Tibial artery (tissue), 4 donors: ENCODE results near the gene TULP3.
"Not testable (repeated sequence)": the region's sequence is repeated elsewhere in the genome, so short reads cannot be mapped to it uniquely, and the experiment has no call there.

Experiments
- DNase-seq, 2 donors: peaks; one replicate each; pipeline ENCODE4 v3.0.0-alpha.2; 2019
- H3K27ac ChIP-seq, 2 donors: fragments of 200-600 bp; sonication (generic) in 1 of 2; 1 replicate in 1 of 2; 2 replicates in 1 of 2; pipeline ENCODE4 v1.5.1; 2018 to 2019; ENCODE audit warnings: mild to moderate bottlenecking in 1 of 2
- H3K27me3 ChIP-seq, 2 donors: fragments of 200-600 bp; sonication (generic) in 1 of 2; one replicate each; pipeline versions ENCODE4 v1.5.1 to v1.6.0; 2016 to 2019
- H3K36me3 ChIP-seq, 3 donors: fragments of 200-600 bp; sonication (generic) in 2 of 3; one replicate each; pipeline ENCODE4 v1.5.1; 2016 to 2019; ENCODE audit warnings: mild to moderate bottlenecking in 2 of 3
- H3K4me1 ChIP-seq, 4 donors: fragments of 200-600 bp; sonication (generic) in 2 of 4; 1 replicate in 3 of 4; 2 replicates in 1 of 4; pipeline ENCODE4 v1.5.1; 2016 to 2019
- H3K4me3 ChIP-seq, 2 donors: fragments of 200-600 bp; sonication (generic) in 1 of 2; 1 replicate in 1 of 2; 2 replicates in 1 of 2; pipeline ENCODE4 v1.5.1; 2018 to 2019; ENCODE audit warnings: mild to moderate bottlenecking in 2 of 2
- H3K9me3 ChIP-seq, 3 donors: fragments of 200-600 bp; sonication (generic) in 1 of 3; one replicate each; pipeline ENCODE4 v1.5.1; 2016 to 2019
- intact Hi-C: fragments of 100-400 bp; cut with DNase I; formaldehyde crosslinking; loops from one replicate; pipeline ENCODE4 v1.15.0; 2023; ENCODE audit warnings: low total_unique reads
- TF ChIP-seq, protein P1 (sequence below), 2 experiments: fragments of 200-600 bp in 1 of 2; fragments of 450-650 bp in 1 of 2; IDR thresholded peaks; one replicate each; pipeline ENCODE4 v1.5.1; 2017 to 2019; ENCODE audit warnings: antibody characterized with exemption in 2 of 2, mild to moderate bottlenecking in 1 of 2, moderate library complexity in 1 of 2

The TULP3 gene

DNA sequence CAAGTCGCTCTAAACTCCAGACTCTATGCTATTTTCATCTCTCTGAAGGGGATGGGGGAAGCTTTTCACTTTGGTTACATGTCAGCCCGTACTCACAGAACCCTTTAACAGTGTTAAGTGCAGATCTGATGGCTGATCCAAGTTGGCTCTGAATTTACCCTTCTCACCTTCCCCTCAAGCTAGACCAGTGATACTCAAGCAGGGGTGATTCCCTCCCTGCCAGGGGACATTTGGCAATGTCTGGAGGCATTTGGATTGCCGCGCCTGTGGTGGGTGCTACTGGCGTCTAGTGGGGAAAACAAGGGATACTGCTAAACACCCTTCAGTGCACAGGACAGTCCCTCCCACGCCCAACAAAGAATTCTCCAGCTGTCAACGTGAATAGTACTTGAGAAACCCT, 27.8 kb upstream of the TULP3 start:
- no peaks in the 10 kb centered on the region for H3K4me1 ChIP-seq
- H3K9me3 ChIP-seq: no peaks in the 10 kb centered on the region
- intact Hi-C loops: no loop called here
- no peaks in the 10 kb centered on the region for H3K36me3 ChIP-seq
- no peak overlapping the region for H3K27ac ChIP-seq
- TF ChIP-seq, protein P1, sequence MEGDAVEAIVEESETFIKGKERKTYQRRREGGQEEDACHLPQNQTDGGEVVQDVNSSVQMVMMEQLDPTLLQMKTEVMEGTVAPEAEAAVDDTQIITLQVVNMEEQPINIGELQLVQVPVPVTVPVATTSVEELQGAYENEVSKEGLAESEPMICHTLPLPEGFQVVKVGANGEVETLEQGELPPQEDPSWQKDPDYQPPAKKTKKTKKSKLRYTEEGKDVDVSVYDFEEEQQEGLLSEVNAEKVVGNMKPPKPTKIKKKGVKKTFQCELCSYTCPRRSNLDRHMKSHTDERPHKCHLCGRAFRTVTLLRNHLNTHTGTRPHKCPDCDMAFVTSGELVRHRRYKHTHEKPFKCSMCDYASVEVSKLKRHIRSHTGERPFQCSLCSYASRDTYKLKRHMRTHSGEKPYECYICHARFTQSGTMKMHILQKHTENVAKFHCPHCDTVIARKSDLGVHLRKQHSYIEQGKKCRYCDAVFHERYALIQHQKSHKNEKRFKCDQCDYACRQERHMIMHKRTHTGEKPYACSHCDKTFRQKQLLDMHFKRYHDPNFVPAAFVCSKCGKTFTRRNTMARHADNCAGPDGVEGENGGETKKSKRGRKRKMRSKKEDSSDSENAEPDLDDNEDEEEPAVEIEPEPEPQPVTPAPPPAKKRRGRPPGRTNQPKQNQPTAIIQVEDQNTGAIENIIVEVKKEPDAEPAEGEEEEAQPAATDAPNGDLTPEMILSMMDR (IDR thresholded peaks at IDR 0.05): no peak
- DNase-seq: no peak
- no peaks in the 10 kb centered on the region for H3K27me3 ChIP-seq
- H3K4me3 ChIP-seq: no peak overlapping the region

DNA sequence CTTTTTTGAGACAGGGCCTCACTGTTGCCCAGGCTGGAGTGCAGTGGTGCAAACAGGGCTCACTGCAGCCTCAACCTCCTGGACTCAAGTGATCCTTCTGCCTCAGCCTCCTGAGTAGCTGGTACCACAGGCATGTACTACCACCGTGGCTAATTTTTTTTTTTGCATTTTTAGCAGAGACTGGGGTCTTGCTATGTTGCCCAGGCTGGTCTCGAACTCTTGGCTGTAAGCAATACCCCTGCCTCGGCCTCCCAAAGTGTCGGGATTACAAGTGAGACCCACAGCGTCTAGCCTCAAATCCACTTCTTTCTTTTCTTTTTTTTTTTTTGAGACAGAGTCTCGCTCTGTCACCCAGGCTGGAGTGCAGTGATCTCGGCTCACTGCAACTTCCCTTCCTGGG, 27.3 kb upstream of the TULP3 start:
- H3K4me1 ChIP-seq, DNase-seq: not testable (repeated sequence)

DNA sequence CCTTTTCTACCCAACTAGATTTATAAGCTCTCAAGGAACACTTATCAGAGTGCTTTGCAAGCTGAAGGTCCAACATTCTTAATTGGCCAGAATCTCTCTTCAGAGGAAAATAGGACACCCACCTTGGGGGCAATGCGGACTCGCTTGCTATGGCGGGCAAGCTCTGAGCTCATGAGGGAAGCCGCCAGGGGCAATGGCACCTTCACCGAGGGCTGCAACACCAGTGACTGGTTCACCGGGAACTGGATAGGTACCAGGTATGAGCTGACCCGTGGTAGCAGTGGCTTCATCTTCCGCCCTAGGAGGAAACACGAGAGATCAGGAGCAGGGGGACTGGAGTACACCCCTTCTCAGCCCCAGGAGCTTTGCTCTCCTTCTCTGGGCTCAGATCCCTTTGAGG, 26.5 kb upstream of the TULP3 start:
- Histone ChIP-seq H3K27me3 (no peaks in the 10 kb centered on the region), H3K4me3 (no peak overlapping the region), H3K36me3 (no peaks in the 10 kb centered on the region), H3K27ac (no peak overlapping the region), H3K4me1 (no peaks in the 10 kb centered on the region), H3K9me3 (no peaks in the 10 kb centered on the region)
- DNase-seq: no peak
- TF ChIP-seq, protein P1 (IDR thresholded peaks at IDR 0.05): no peak
- intact Hi-C loops: no loop called here

More for the DNA sequence above, 27.3 kb upstream of the TULP3 start:
- H3K36me3 ChIP-seq, H3K4me3 ChIP-seq, intact Hi-C loops, H3K27ac ChIP-seq, H3K27me3 ChIP-seq, H3K9me3 ChIP-seq: not testable (repeated sequence)

DNA sequence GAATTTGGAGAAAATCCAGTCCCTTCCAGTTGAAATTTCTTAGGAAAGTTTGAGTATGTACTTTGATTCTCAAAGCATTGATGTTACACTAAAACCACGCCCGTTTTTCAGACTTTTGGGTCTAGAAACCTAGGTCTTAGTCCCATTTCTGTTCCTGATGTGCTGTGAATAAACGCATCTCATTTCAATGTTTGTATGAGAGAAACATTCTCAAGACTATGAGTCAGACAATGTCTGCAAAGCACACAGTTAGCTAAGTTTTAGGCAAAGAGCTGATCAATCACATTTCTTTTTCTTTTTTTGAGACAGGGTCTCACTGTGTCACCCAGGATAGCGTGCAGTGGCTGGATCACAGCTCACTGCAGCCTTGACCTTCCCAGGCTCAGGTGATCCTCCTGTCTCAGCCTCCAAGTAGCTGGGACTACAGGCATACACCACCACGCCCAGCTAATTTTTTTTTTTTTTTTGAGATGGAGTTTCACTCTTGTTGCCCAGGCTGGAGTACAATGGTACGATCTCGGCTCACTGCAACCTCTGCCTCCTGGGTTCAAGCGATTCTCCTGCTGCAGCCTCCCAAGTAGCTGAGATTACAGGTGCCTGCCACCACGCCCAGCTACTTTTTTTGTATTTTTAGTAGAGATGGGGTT, 21.6 kb upstream of the TULP3 start:
- H3K27me3 ChIP-seq, H3K27ac ChIP-seq, H3K9me3 ChIP-seq, H3K4me1 ChIP-seq, intact Hi-C loops, H3K36me3 ChIP-seq, H3K4me3 ChIP-seq, DNase-seq: not testable (repeated sequence)

DNA sequence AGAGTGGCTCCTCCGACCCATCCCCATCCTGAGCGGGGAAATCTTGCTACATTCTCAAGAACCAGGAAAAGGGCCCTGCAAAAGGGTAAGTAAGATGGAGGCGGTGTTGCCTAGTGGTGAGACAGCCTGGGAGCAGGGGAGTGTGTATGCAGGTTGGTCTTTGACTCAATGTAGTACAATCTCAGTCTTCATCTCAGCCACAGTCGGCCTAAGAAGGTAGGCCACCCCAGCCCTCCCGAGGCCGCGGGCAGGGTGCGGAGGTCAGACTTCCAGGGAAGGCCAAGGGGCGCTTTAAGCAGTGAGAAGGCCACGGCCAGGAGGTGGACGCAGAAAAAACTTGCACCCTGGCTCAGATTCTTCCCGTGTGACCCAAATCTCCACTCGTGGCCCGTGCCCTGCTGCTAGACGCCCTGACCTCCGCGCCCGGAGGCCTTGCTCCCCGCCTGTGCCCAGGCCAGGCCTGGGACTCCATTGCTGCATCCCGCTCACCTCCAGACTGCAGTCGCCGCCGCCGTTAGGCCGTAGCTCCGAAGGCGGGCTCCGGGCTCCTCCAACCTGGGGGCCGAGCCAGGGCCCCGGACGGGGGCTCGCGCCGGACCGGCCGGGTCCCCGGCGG, 14.2 kb upstream of the TULP3 start:
- DNase-seq: no peak
- Histone ChIP-seq H3K9me3 (no peaks in the 10 kb centered on the region), H3K4me3 (peak overlapping the region; percentile 84 to 90), H3K27me3 (no peaks in the 10 kb centered on the region), H3K4me1 (peaks cover 0 to 19% (median 14%) of the 10 kb centered on the region in 4 donors), H3K36me3 (no peaks in the 10 kb centered on the region), H3K27ac (peak overlapping the region; percentile 90 to 92)
- TF ChIP-seq, protein P1 (IDR thresholded peaks at IDR 0.05): no peak
- intact Hi-C loops: loop anchor here (2.0 kb wide), 1 partner anchor 14 kb away; the partner anchor contains the start of gene TULP3

DNA sequence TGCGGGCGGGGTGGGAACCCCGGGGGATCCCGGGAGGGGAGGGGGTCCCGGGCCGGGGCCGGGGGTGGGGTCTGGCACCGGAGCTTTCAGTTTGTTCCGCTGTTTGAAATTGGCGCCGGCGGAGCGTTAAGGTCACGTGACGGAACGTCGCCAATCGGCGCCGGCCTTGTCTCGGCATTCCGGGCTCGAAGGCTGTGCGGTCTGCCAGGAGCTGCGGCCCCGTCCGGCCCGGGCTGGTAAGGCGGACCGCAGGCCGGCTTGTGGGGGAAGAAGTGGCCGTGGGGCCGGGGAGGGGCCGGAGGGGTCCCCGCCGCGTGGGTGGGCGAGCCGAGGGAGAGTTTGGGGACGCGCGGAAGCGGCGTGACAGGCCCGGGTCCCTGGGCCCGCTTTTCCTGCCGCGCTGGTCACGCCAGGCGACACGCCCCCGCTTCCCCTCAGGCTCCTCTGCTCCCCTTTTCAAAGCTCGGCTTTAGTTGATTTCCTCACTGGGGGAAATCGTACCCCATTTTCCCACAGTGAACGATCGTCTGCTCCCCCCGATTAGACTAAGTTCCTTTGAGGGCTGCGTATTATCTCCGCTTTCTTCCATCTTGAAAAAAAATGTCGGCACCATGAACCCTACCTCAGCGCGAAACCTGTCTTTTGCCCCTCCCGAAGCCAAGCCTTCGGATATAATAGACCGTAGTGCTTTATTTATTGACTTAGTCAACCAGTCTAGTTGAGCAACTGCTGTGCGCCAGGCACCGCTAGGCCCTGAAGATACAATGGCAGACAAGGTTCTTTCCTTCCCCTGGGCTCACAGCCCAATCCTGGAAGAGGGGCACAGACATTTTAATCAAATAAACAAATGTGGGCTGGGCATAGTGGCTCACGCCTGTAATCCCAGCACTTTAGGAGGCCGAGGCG, 13.4 kb upstream of the TULP3 start, which contains the start of the genes FOXM1 and RHNO1:
FOXM1 (minus strand) TSS at position 128 of the 906 bp plus-strand sequence. CDS start 2,696 bp downstream, outside the sequence.
RHNO1 (plus strand) TSS at position 177 of the 906 bp plus-strand sequence. CDS start 8,144 bp downstream, outside the sequence.
- TF ChIP-seq, protein P1 (IDR thresholded peaks at IDR 0.05): no peak
- DNase-seq: peak; percentile 87 to 94
- no peaks in the 10 kb centered on the region for H3K27me3 ChIP-seq
- H3K27ac ChIP-seq: peak within 1 kb of the TSS; percentile 90 to 92
- H3K4me1 ChIP-seq: peaks cover 0 to 19% (median 14%) of the 10 kb centered on the region in 4 donors
- H3K4me3 ChIP-seq: peak within 1 kb of the TSS; percentile 84 to 90
- intact Hi-C loops: loop anchor here (2.0 kb wide), 1 partner anchor 14 kb away; the partner anchor contains the start of gene TULP3
- H3K36me3 ChIP-seq: no peaks in the 10 kb centered on the region
- no peaks in the 10 kb centered on the region for H3K9me3 ChIP-seq
